LNCAP (cell line): ENCODE measurements around the gene SLC25A11.

ENCODE experiments used
- TF ChIP-seq, protein P1 (sequence below): fragments of 450-650 bp; IDR thresholded peaks from 2 replicates; pipeline ENCODE4 v1.5.1; 2017; ENCODE audit warnings: mild to moderate bottlenecking

Gene SLC25A11

DNA sequence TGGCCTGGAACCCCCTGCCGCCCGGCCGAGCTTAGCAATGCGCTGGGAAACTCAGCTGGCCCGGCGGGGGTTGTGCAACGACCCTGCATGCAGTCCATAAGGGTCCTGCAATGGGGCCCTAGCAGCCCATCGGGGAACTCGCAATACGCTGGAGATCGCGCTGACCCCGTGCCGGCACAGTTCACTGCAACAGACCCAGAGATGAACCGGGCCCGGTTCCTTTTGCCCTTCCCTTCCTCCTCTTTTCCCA, 375 bp downstream of the SLC25A11 start:
- TF ChIP-seq, protein P1, sequence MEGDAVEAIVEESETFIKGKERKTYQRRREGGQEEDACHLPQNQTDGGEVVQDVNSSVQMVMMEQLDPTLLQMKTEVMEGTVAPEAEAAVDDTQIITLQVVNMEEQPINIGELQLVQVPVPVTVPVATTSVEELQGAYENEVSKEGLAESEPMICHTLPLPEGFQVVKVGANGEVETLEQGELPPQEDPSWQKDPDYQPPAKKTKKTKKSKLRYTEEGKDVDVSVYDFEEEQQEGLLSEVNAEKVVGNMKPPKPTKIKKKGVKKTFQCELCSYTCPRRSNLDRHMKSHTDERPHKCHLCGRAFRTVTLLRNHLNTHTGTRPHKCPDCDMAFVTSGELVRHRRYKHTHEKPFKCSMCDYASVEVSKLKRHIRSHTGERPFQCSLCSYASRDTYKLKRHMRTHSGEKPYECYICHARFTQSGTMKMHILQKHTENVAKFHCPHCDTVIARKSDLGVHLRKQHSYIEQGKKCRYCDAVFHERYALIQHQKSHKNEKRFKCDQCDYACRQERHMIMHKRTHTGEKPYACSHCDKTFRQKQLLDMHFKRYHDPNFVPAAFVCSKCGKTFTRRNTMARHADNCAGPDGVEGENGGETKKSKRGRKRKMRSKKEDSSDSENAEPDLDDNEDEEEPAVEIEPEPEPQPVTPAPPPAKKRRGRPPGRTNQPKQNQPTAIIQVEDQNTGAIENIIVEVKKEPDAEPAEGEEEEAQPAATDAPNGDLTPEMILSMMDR, result no peak

DNA sequence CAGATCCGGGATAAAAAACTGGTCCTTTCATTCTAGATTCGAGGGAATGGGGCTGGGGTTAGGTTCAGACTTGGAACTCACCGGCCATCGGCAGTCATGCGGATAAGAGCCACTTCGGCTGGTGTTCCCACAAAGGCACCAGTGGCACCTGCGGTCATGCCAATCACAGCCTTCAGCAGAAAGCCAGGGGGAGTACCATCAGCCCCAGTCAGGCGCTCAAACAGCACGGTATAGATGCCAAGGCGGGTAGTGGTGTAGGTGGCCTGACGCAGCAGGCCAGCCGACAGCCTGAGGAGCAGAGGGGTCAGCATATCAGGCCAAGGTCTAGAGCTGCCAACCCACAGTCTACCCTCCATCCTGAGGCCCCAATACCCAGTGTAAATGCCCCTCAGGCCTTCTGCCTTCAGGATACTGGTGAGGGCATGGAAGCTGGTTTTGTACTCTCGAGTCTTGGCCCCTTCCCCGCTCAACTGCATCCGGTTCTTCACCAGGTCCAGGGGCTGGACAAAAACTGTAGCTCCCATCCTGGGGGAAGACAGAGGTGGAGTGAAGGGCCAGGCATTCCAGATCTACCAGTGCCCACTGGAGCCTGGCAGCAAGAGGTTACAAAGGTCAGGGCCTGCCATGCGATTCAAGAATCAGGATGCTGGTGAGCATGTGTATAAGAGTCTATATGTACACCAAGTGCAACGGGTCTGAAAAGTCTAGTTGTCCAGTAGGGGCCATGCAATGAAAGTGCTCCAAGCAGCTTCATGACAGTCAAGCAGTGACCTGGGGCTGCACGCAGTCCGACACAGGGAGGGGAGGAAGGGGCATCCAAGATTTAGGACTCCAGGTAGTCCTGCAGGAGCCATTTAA, 929 bp downstream of the SLC25A11 start:
- TF ChIP-seq, protein P1, result no peak

DNA sequence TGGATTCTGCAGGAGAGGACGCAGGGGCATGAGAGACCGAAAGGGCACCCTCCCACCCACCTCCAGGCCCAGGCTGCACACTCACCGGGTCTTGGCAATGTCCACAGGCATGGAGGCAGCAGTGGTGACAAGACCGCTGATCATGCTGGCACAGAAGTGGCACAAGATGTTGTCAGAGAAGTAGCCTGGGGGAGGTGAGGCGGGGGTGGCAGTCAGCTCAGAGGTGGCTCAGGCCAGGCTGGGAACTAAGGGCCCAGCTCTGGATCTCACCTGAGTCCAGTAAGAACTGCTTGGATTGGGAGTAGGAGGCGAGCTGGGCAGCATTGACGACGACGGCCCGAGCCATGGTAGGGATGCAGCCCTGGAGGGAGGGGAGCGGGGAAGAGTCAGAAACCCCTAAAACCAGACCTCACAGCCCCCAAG, 1.8 kb downstream of the SLC25A11 start:
- TF ChIP-seq, protein P1, result no peak

DNA sequence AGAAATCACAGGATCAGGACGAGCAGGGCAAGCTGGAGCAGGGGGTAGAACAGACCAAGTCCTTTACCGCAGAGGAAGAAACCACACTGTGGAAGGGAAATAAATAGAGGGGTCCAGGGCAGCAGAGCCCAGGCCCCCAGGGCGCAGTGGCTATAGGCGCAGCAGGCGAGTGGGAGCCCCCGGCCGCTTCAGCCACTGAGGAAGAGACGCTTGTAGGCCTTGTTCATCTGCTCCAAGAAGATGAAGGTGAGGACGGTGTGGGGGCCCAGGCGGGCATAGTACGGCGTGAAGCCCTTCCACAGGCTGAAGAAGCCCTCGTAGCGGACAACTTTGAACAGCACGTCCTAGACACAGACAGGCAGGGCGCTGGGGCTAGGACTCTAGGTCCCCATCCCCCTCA, 2.3 kb downstream of the SLC25A11 start:
- TF ChIP-seq, protein P1, result no peak

DNA sequence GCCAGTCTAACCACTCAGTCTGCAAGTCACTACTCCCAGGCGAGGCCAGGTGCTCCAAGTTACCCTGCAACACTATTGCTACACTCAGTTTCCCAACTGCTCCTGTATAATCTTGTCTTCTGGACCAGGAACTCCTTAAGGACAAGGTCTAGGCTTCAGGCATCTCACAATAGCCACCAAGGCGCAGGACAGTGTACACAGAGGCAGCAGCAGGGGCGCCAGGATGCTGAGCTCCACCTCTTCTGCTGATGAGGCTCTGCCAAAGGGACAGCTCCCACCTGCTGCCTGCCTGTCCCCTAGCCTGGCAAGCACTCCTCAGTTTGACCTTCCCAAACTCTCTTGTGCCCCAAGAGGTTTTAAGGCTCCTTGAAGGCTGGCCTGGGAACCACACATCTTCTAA, 3.4 kb downstream of the SLC25A11 start:
- TF ChIP-seq, protein P1, result no peak

DNA sequence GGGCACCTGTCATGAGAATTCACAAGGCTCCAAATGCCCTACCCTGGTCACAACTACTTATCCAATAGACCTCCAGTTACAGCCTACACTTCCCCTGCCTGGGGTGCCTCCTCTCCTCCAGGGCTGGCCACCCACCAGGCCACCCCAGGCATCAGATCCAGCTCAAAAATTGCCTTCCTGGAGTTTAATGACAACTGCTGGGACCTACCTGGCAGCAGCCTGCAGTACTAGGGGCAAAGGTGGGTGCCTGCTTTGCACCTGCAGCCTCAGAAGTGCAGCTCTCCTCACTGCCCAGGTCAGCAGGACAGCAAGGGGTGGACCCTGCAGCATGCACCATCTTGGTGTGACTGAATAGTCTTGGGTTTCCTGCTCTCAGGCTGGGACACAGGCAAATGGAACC, 4.2 kb downstream of the SLC25A11 start:
- TF ChIP-seq, protein P1, result no peak

DNA sequence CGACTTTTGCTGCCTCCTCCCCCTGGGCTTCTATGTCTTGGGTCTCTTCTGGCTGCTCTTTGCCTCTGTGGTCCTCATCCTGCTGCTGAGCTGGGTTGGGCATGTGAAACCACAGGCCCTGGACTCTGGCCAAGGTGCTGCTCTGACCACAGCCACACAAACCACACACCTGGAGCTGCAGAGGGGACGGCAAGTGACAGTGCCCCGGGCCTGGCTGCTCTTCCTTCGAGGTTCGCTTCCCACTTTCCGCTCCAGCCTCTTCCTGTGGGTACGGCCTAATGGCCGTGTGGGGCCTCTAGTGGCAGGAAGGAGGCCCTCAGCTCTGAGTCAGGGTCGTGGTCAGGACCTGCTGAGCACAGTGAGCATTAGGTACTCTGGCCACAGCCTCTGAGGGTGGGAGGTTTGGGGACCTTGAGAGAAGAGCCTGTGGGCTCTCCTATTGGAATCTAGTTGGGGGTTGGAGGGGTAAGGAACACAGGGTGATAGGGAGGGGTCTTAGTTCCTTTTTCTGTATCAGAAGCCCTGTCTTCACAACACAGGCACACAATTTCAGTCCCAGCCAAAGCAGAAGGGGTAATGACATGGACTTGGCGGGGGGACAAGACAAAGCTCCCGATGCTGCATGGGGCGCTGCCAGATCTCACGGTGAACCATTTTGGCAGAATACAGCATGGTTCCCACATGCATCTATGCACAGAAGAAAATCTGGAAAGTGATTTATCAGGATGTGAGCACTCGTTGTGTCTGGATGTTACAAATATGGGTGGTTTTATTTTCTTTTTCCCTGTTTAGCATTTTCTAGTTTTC, 5.5 kb downstream of the SLC25A11 start:
- TF ChIP-seq, protein P1, result no peak
